ENCODE results near the gene COX19. TPM values are rescaled to one million over a fixed set of nuclear protein-coding genes. Genes with fewer than 3 reads are reported as not detected.

COX19 gene
- total RNA-seq, 2 experiments from 2014 or later, result 16.8 to 18.2 TPM

- ChIA-PET POLR2A (interaction anchor here (1.0 kb wide), 1 partner anchor 44 kb away, joined by 3 read pairs; no protein-coding TSS in a partner anchor), CTCF (interaction anchor here (0.7 to 2.5 kb wide), 3 partner anchors 30 to 45 kb away, joined by 4 to 8 read pairs (median 8); no protein-coding TSS in a partner anchor)
- Mint-ChIP-seq H3K27me3 (ENCODE audit: low read depth) (no peaks in the 10 kb centered on the region), H3K4me3 (peak overlapping the region; percentile 50), H3K4me1 (ENCODE audit: low read depth) (peaks cover 17% of the 10 kb centered on the region), H3K36me3 (ENCODE audit: low read depth) (no peaks in the 10 kb centered on the region), H3K9me3 (ENCODE audit: insufficient read depth) (no peaks in the 10 kb centered on the region), H3K27ac (no peak overlapping the region)
- DNase-seq, result peak; percentile 33
- ATAC-seq, result peak; percentile 53
Observed at GRCh38 chr7:953547-954327, 21.6 kb downstream of the COX19 start.

- H3K9me3 Mint-ChIP-seq (ENCODE audit: insufficient read depth), result no peaks in the 10 kb centered on the region
- H3K27ac Mint-ChIP-seq, result no peak overlapping the region
- ATAC-seq (no peak), DNase-seq (no peak)
- ChIA-PET POLR2A (interaction anchor here (1.3 to 2.9 kb wide), 2 partner anchors 28 to 30 kb away, joined by 3 to 10 read pairs; no protein-coding TSS in a partner anchor), CTCF (interaction anchor here (1.2 to 2.5 kb wide), 2 partner anchors 12 to 42 kb away, joined by 3 to 8 read pairs; no protein-coding TSS in a partner anchor)
- no peaks in the 10 kb centered on the region for H3K27me3 Mint-ChIP-seq (ENCODE audit: low read depth)
- H3K4me1 Mint-ChIP-seq (ENCODE audit: low read depth), result peaks cover 17% of the 10 kb centered on the region
- peak overlapping the region; percentile 29 for H3K4me3 Mint-ChIP-seq
- no peaks in the 10 kb centered on the region for H3K36me3 Mint-ChIP-seq (ENCODE audit: low read depth)
Observed at GRCh38 chr7:952548-953441, 22.6 kb downstream of the COX19 start.

GRCh38 chr7:951881-952547, 23.3 kb downstream of the COX19 start:
- no peak overlapping the region for H3K4me3 Mint-ChIP-seq
- DNase-seq (no peak), ATAC-seq (no peak)
- no peaks in the 10 kb centered on the region for H3K36me3 Mint-ChIP-seq (ENCODE audit: low read depth)
- no peaks in the 10 kb centered on the region for H3K9me3 Mint-ChIP-seq (ENCODE audit: insufficient read depth)
- no peaks in the 10 kb centered on the region for H3K27me3 Mint-ChIP-seq (ENCODE audit: low read depth)
- ChIA-PET POLR2A (interaction anchor here (1.3 to 2.9 kb wide), 2 partner anchors 27 to 29 kb away, joined by 3 to 10 read pairs; no protein-coding TSS in a partner anchor), CTCF (interaction anchor here (1.2 to 2.5 kb wide), 2 partner anchors 13 to 42 kb away, joined by 3 to 8 read pairs; no protein-coding TSS in a partner anchor)
- H3K27ac Mint-ChIP-seq, result no peak overlapping the region
- H3K4me1 Mint-ChIP-seq (ENCODE audit: low read depth), result peaks cover 17% of the 10 kb centered on the region

DNA sequence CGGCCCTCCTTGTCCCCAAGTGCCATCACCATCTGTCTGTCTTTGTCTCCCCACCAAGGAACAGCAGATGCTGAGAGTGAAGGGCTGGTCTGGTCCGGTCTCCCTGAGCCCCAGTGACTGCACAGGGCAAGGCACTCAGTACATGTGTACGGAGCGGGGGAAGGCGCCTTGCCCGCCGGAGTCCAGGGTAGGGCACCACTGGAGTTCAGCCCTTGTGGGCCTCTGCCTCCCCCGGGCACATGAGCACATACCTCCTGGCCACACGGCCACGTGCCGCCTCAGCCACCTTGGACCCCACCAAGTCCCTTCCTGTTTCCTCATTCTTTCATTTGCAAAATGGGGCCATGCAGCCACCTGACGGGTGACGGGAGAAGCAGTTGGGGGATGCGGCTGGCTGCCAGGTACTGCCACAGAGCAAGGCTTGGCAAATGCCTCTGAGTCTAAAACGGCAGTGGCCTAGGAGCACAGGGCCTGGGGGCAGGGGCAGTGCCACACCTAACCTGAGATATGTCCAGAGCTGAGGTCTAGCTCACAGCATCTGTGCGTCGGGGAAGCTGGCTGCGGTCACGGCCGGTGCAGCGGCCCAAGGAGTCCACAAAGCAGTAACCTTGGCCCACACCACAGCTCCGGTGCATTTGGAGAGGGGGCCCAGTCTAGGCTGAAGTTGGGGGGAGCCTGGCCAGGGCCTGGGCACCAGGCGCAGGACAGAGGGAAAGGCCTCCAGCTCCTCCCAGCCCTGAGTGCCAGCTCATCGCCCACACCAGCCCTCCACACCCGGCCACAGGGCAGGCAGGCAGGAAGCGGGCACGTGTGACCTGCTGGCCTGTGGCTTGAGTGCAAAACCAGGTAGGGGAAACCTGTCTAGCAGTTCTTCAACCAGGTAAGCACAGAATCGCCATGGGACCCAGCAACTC, 26.1 kb downstream of the COX19 start:
- DNase-seq (no peak), ATAC-seq (no peak)
- Mint-ChIP-seq H3K4me1 (ENCODE audit: low read depth) (peaks cover 14% of the 10 kb centered on the region), H3K36me3 (ENCODE audit: low read depth) (no peaks in the 10 kb centered on the region), H3K27me3 (ENCODE audit: low read depth) (no peaks in the 10 kb centered on the region), H3K4me3 (no peak overlapping the region), H3K27ac (no peak overlapping the region), H3K9me3 (ENCODE audit: insufficient read depth) (no peaks in the 10 kb centered on the region)
- ChIA-PET CTCF (no interaction called here), POLR2A (interaction anchor here (0.5 kb wide), 1 partner anchor 48 kb away, joined by 3 read pairs; no protein-coding TSS in a partner anchor)

DNA sequence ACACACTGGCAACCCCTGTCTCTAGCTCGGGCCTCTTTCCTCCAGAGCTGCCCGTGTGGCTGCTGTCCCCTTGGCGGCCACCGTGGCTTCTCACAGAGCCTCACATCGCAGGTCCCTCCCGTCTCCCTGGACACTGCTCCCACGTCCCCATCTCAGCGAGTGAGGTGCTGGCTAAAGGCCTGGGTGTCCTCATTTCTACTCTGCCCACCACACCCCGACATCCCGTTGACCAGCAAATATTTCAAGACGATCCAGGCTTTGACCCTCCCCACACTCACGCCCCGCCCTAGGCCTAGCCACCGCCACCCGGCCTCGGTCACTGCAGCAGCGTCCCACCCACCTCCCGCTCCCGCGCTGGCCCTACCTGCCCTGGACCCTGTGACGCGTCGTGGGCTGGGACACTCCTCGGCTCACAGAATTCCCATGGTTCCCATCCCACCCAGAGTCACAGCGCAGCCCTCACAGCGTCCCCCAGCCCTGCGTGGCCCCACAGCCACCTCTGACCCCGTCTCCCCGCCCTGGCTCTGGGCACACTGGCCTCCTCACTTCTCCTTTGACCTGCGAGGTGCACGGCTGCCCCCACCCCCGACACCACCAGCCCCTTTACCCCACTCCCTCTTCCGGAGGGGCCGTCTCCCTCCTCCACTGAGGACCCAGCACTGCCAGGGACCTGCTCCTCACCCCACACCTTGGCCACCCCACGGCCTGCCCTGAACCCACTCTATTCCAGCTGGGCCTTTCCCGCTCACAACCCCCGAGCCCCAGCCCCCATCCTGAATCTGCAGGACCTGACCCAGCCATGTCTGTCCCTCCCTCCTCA, 27.7 kb downstream of the COX19 start:
- DNase-seq (no peak), ATAC-seq (no peak)
- no peak overlapping the region for H3K27ac Mint-ChIP-seq
- ChIA-PET CTCF (no interaction called here), POLR2A (no interaction called here)
- H3K4me3 Mint-ChIP-seq, result no peak overlapping the region
- H3K27me3 Mint-ChIP-seq (ENCODE audit: low read depth), result no peaks in the 10 kb centered on the region
- H3K9me3 Mint-ChIP-seq (ENCODE audit: insufficient read depth), result no peaks in the 10 kb centered on the region
- peaks cover 13% of the 10 kb centered on the region for H3K4me1 Mint-ChIP-seq (ENCODE audit: low read depth)
- H3K36me3 Mint-ChIP-seq (ENCODE audit: low read depth), result no peaks in the 10 kb centered on the region

GRCh38 chr7:946256-946996, 28.9 kb downstream of the COX19 start:
- Mint-ChIP-seq H3K9me3 (ENCODE audit: insufficient read depth) (peaks cover 5% of the 10 kb centered on the region), H3K27ac (no peak overlapping the region), H3K36me3 (ENCODE audit: low read depth) (peaks cover 6% of the 10 kb centered on the region), H3K27me3 (ENCODE audit: low read depth) (peaks cover 4% of the 10 kb centered on the region), H3K4me3 (no peak overlapping the region), H3K4me1 (ENCODE audit: low read depth) (peaks cover 15% of the 10 kb centered on the region)
- no peak for DNase-seq
- ChIA-PET CTCF (no interaction called here), POLR2A (no interaction called here)
- ATAC-seq, result no peak

GRCh38 chr7:945556-946255, 29.6 kb downstream of the COX19 start:
- POLR2A ChIA-PET, result no interaction called here
- Mint-ChIP-seq H3K9me3 (ENCODE audit: insufficient read depth) (peaks cover 7% of the 10 kb centered on the region), H3K27me3 (ENCODE audit: low read depth) (peaks cover 4% of the 10 kb centered on the region), H3K4me3 (no peak overlapping the region), H3K36me3 (ENCODE audit: low read depth) (peaks cover 6% of the 10 kb centered on the region), H3K4me1 (ENCODE audit: low read depth) (peaks cover 15% of the 10 kb centered on the region), H3K27ac (no peak overlapping the region)
- ATAC-seq, result no peak
- CTCF ChIA-PET, result no interaction called here
- no peak for DNase-seq

- POLR2A ChIA-PET, result no interaction called here
- peaks cover 10% of the 10 kb centered on the region for H3K36me3 Mint-ChIP-seq (ENCODE audit: low read depth)
- peaks cover 4% of the 10 kb centered on the region for H3K27me3 Mint-ChIP-seq (ENCODE audit: low read depth)
- no peak overlapping the region for H3K27ac Mint-ChIP-seq
- no peak for DNase-seq
- no peak for ATAC-seq
- H3K4me3 Mint-ChIP-seq, result no peak overlapping the region
- H3K4me1 Mint-ChIP-seq (ENCODE audit: low read depth), result peaks cover 17% of the 10 kb centered on the region
- CTCF ChIA-PET, result no interaction called here
- H3K9me3 Mint-ChIP-seq (ENCODE audit: insufficient read depth), result peaks cover 7% of the 10 kb centered on the region
Observed at GRCh38 chr7:945147-945555, 30.2 kb downstream of the COX19 start.

GRCh38 chr7:944744-945143, 30.6 kb downstream of the COX19 start:
- Mint-ChIP-seq H3K4me1 (ENCODE audit: low read depth) (peaks cover 16% of the 10 kb centered on the region), H3K27me3 (ENCODE audit: low read depth) (peaks cover 4% of the 10 kb centered on the region), H3K4me3 (no peak overlapping the region), H3K9me3 (ENCODE audit: insufficient read depth) (peaks cover 7% of the 10 kb centered on the region), H3K36me3 (ENCODE audit: low read depth) (peaks cover 14% of the 10 kb centered on the region), H3K27ac (no peak overlapping the region)
- CTCF ChIA-PET, result no interaction called here
- POLR2A ChIA-PET, result no interaction called here
- ATAC-seq, result no peak
- no peak for DNase-seq
